HCT116 (cell line): Measurements from ENCODE around the gene CDC14A.

ENCODE experiments used
- CTCF ChIP-seq, 3 experiments: fragments of 200-600 bp in 1 of 3; sonication (generic) in 1 of 3; IDR thresholded peaks in 2 of 3; conservative IDR thresholded peaks in 1 of 3; 2 replicates each; pipeline ENCODE4 v1.5.1; 2012 to 2017; ENCODE audit warnings: low read depth in 2 of 3, low read length in 2 of 3, antibody characterized with exemption in 1 of 3, borderline replicate concordance in 1 of 3, control low read depth in 1 of 3, mild to moderate bottlenecking in 1 of 3, mixed read lengths in 1 of 3, mixed run types in 1 of 3, moderate library complexity in 1 of 3; ENCODE audit not compliant: insufficient read depth in 1 of 3
- RAD21 ChIP-seq: IDR thresholded peaks from 2 replicates; pipeline ENCODE4 v1.6.1; 2012; ENCODE audit warnings: low read depth, mild to moderate bottlenecking

- TF ChIP-seq RAD21 (no peak), CTCF (IDR thresholded peaks at IDR 0.05 in 2 of 3, conservative IDR thresholded peaks at IDR 0.05 in 1 of 3; ENCODE audit: borderline replicate concordance in 1 of 3, insufficient read depth in 1 of 3, low read depth in 2 of 3, low read length in 2 of 3) (no peak)
Observed at GRCh38 chr1:100354971-100355394, 2.7 kb downstream of the CDC14A start.
